Cerebellar cortex (tissue), 1 donor: ENCODE data around the gene ESRRA.
A peak's percentile ranks its signal among the peaks of the same experiment; 100 is the strongest.

Experiments used
- DNase-seq: peaks from one replicate; pipeline ENCODE4 v3.0.0-alpha.2; 2015; ENCODE audit warnings: low spot score

The ESRRA gene

GRCh38 chr11:64275031-64275800 lies 30.1 kb upstream of the ESRRA start:
- DNase-seq, result no peak

DNA sequence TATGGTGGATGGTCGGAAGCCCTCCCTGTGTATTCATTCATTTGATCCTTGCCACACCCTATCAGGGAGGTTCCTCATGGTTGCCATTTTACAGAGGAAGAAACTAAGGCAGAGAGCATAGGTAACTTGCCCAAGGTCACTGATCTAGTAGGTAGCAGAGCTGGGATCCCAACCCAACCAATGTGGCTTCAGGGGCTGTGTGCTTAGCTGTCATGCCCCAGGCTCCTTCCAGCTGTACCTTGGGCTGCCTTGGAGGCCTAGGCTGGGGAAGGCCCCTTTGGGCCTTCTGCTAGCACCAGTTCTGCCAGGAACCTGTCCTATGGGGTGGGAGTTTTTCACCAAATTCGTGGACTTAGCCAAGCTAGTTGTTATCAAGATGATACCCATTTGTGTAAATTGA lies 29.5 kb upstream of the ESRRA start:
- DNase-seq, result no peak

DNA sequence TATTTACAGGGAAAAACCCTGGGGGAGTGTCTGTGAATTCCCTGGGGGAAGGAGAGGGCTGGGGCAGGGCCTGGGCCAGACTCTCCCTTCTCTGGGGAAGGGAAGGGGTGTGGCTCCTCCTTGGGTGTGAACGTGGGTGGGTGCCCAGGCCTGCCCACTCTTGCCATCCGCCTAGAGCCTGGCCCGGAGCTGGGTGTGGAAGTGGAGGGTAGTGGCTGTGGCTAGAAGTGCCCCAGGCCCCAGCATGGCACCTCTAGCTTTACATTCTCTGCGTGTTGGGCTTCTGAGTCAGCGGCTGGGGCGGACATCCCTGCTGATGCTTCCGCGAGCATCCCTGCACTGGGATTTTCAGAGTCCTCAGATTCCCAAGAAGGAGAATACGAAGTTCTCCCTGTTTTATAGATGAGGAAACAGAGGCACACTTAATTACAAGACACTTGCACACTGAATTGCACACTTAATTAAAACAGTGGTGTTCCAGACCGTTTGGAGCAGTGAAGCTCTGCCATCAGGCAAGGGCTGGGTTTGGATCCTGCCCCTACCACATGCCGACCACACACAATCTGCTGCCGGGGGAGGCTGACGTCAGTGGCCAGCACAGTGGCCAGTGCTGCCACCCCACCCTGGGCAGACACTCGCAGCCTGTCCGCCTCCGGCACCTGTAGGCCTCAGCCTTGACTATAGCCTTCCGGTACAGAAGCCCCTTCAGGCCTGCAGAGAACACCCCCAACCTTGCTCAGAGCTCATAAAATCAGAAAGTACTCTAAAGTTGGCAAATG lies 28.5 kb upstream of the ESRRA start:
- no peak for DNase-seq

DNA sequence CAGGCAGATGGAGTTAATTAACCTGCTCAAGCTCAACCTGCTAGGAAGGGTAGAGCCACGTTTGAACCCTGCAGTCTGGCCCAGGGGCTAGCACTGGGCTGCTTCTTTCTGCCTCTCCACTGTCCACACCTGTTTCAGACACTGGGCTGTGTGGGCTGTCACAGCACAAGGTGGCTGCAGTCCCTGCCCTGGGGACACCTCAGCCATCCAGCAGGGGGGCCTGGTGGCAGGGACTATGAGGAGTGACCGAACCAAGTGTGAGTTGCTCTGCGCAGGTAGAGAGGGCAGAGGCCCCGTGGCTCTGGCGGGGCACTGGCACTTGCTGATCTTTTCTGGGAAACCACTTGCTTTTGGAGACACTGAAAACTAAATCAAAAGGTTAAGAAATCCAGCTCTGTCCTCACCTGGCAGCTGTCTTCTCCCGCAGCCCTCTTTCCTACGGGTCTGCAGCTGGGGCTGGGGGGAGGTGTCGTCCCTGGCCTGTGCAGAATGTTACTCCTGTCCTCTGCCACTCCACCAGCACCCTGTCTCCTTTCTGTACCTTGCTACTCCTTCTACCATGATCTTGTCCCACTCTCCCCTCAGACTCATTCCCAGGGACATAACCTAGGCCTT lies 26.6 kb upstream of the ESRRA start:
- DNase-seq, result no peak

DNA sequence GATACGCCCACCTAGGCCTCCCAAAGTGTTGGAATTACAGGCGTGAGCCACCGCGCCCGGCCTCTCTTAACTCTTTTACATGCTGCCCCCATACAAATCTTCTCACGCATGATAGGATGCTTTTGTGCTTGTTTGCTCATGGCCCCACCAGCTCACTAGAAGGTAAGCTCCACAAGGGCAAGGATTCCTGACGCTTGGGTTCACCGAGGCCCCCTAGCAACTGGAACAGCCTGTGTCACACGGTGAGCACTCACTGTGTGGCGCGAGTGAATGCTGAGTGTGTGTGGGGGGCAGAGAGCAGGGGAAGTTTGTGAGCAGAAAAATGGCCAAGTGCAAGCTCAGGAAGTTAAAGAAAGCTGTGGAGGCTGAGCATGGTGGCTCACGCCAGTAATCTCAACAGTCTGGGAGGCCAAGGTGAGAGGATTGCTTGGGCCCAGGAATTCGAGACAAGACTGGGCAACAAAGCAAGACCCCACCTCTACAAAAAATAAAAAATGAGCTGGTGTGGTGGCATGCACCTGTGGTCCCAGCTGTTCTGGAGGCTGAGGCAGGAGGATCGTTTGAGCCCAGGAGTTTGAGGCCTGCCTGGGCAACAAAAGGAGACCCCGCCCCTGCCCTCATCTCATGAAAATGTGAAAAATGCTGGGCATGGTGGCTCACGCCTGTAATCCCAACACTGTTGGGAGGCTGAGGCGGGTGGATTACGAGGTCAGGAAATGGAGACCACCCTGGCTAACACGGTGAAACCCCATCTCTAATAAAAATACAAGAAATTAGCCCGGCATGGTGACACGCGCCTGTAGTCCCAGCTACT lies 23.2 kb upstream of the ESRRA start:
- DNase-seq, result no peak

DNA sequence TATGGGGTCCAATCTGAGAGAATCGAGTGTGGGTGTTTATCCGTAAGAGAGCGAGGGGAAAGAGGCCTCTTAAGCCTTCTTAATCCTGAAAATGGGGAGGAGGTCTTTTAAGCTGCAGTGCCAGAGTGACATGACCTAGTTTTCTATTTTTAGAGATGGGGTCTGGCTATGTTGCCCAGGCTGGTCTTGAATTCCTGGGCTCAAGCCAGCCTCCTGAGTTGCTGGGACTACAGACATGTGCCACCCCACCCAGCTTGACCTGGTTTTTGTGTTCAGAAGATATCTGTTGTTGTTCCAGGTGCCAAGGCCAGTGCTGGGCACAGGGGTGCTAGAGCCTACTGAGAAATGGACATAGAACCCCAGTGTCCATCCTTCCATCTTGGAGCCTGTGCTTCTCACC lies 22.2 kb upstream of the ESRRA start:
- no peak for DNase-seq

- DNase-seq, result peak; percentile 97
Observed at GRCh38 chr11:64284048-64284961, 21.0 kb upstream of the ESRRA start, which contains the start of gene BAD. BAD (minus strand) TSS chr11:64284665; CDS start chr11:64284368, 297 bp downstream.

DNA sequence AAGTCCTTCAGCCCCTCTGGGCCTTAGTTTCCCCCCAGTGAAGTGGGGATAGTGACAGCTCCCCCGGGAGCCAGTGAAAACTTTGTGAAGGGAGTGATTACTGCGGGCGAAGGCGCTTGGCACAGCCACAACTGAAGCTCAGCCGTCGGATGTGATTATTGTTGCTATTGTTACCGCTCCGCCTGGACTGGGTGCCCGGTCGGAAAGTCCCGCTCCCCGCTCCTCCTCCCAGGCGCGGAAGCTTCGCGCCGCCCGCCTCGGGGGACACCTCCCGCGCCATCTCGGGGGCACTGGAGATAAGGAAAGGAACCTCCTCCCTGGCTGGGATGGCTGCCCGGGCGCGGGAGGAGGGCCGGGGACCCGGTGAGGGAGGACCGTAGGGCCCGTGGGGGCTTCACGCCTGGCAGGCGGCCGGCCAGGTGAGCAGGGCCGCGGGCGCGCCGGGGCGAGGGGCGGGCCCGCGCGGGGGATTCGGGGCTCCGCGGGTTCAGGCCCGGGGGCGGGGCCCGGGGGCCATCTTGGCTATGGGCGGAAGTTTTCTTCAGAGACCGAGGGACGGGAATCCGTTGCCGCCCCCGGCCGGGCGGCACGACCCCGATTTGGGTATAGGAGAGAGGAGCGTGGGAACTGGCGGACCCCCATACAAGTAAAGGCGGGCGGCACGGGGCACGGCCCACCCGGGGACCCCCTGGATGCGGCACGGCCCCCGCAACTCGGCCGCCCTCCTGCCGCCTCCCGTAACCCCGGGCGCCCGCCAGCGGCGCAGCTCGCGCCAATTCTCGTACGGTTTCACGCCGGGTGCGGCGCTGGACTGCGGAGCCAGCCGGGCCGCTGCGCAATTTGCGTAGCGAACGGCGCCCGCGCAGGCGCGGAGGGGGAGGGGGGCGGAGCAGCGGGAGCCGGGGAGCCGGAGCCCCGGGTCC lies 20.1 kb upstream of the ESRRA start, which contains the start of gene GPR137:
Gene GPR137, plus strand, starts transcription at position 887 of the 923 bp plus-strand sequence. CDS start 677 bp downstream, outside the sequence.
- DNase-seq, result peak; percentile 77

GRCh38 chr11:64285885-64286800 lies 19.2 kb upstream of the ESRRA start:
- DNase-seq, result no peak

- no peak for DNase-seq
Observed at GRCh38 chr11:64286801-64287159, 18.5 kb upstream of the ESRRA start.

GRCh38 chr11:64287676-64288352 lies 17.5 kb upstream of the ESRRA start:
- DNase-seq, result no peak

DNA sequence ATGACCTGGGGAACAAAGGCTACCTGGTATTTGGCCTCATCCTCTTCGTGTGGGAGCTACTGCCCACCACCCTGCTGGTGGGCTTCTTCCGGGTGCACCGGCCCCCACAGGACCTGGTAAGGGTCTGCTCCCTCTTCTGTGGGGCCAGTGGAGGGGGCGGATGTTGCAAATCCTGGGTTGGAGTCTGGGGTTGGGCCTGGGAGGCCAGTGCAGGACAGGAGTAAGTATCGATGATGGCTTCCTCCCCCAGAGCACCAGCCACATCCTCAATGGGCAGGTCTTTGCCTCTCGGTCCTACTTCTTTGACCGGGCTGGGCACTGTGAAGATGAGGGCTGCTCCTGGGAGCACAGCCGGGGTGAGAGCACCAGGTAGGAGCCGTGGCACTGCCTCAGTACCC lies 17.0 kb upstream of the ESRRA start:
- DNase-seq, result no peak

GRCh38 chr11:64289002-64289564 lies 16.2 kb upstream of the ESRRA start:
- DNase-seq, result no peak

DNA sequence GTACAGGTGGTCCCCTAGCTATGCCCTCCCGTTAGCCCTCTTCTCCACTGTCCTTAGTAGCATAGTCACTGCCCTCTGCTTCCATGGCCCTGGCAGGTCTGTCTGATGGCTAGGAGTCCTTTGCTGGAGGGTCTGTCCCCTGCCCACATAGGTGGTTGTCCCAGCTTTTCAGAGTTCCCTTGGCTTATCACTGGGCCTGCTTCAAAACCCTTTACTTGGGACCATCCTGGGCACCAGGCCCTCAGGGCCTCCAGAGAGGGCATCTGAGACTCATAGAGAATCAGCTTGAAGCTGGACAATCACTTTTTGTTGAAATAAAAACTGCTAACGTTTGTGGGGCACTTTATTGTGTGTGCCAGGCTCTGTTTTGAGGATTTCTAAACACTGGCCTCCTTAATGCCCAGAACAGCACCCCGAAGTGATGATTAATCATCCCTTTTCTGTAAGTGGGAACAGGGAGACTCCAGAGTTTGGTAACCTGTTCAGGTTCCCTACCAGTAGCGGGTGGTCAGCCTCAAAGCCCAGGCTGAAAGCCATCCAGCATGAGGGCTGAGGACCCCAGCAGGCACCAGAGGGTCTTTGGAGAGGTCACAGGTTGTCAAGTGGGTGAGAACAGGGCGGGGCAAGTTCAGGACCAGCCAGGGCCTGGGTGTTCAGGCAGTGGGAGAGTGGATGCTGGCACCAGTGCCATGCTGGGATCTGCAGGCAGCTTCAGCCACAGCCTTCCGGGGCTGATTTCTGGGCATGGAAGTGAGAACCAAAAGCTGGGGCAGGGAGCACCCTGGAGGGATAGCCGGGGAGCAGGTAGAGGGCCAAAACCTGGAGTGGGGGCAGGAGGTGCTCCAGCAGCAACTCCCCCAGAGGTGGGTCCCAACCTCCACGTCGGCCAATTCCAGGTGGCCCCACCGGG lies 14.7 kb upstream of the ESRRA start:
- no peak for DNase-seq

- DNase-seq, result no peak
Observed at GRCh38 chr11:64291262-64291751, 14.0 kb upstream of the ESRRA start, which contains the start of gene KCNK4. KCNK4 (plus strand) TSS chr11:64291302; CDS start chr11:64293019, 1,717 bp downstream.

DNA sequence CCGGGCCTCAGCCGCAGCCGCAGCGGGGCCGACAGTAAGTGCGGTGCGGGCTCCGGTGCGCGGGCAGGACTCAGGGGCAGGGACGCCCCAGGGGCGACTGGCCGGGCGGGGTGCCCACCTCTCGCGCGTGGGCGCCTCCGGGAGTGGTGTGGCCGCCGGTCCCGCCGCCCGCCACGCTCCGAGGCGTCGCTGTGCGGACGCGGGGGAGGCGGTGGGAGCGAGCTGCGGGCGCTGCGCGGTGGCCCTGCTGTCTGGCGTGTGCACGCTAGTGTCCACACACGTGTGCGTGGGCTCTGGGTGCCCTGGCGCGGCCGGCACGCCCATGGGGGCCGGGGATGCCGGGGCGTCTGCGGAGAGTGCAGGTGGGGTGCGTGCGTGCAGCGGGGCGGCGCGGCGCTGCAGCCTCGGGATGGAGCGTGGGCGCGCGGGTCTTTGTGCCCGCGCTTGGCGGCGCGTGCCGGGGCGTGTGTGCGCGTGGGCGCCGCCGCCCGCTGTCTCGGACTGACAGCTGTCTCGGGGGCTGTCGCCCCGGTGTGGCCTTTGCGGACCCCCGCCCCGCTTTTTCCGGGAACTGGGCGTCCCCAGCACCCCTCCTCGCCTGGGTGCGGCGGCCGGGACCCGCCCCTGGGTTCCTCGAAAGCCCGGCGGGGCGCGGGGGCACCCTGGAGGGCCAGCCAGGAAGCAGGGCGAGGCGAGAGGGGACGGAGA lies 13.4 kb upstream of the ESRRA start:
- DNase-seq, result no peak
